DMS153 treated with DMSO at 0.1 percent for 48 hours (cell line): Measurements from ENCODE around the gene IL18RAP.

Experiments
- DNase-seq: peaks from one replicate; lab custom pipeline; 2025; ENCODE audit not compliant: unreplicated experiment; lab: John Stamatoyannopoulos, UW

IL18RAP gene

GRCh38 chr2:102451968-102452367 lies 29.0 kb downstream of the IL18RAP start:
- no peak for DNase-seq

- DNase-seq = peak; percentile 87
Observed at GRCh38 chr2:102453501-102453900, 30.5 kb downstream of the IL18RAP start.

- no peak for DNase-seq
Observed at GRCh38 chr2:102455061-102455670, 32.2 kb downstream of the IL18RAP start.

- DNase-seq = no peak
Observed at GRCh38 chr2:102460467-102460866, 37.5 kb downstream of the IL18RAP start.

GRCh38 chr2:102461188-102461587 lies 38.2 kb downstream of the IL18RAP start:
- DNase-seq = no peak

- no peak for DNase-seq
Observed at GRCh38 chr2:102463160-102463559, 40.2 kb downstream of the IL18RAP start.

GRCh38 chr2:102470168-102470567 lies 47.2 kb downstream of the IL18RAP start:
- DNase-seq = no peak

GRCh38 chr2:102473020-102473419 lies 50.1 kb downstream of the IL18RAP start, which contains the start of gene SLC9A4:
Gene SLC9A4, plus strand, starts transcription at chr2:102473226. Its CDS starts 534 bp downstream, at chr2:102473760.
- DNase-seq = peak; percentile 70

- no peak for DNase-seq
Observed at GRCh38 chr2:102473631-102474030, 50.7 kb downstream of the IL18RAP start.

GRCh38 chr2:102474785-102475184 lies 51.8 kb downstream of the IL18RAP start:
- no peak for DNase-seq

- no peak for DNase-seq
Observed at GRCh38 chr2:102478686-102479470, 55.9 kb downstream of the IL18RAP start.

GRCh38 chr2:102480285-102481195 lies 57.6 kb downstream of the IL18RAP start:
- no peak for DNase-seq

- no peak for DNase-seq
Observed at GRCh38 chr2:102481931-102482330, 59.0 kb downstream of the IL18RAP start.

- DNase-seq = no peak
Observed at GRCh38 chr2:102483086-102483485, 60.1 kb downstream of the IL18RAP start.

- no peak for DNase-seq
Observed at GRCh38 chr2:102484310-102485061, 61.5 kb downstream of the IL18RAP start.

- no peak for DNase-seq
Observed at GRCh38 chr2:102485147-102485785, 62.3 kb downstream of the IL18RAP start.

GRCh38 chr2:102486941-102487702 lies 64.2 kb downstream of the IL18RAP start:
- no peak for DNase-seq

GRCh38 chr2:102487761-102488462 lies 65.0 kb downstream of the IL18RAP start:
- no peak for DNase-seq

GRCh38 chr2:102489646-102490045 lies 66.7 kb downstream of the IL18RAP start:
- DNase-seq = no peak
